Ascending aorta (tissue), 2 donors: ENCODE data around the gene MXD4. TPM values are rescaled to one million over a fixed set of nuclear protein-coding genes. Genes with fewer than 3 reads are reported as not detected.
"Not testable (repeated sequence)": the region's sequence is repeated elsewhere in the genome, so short reads cannot be mapped to it uniquely, and the experiment has no call there.

Experiments used
- DNase-seq, 2 donors: peaks; one replicate each; pipeline ENCODE4 v3.0.0-alpha.2; 2019; ENCODE audit warnings: low spot score in 2 of 2
- H3K27ac ChIP-seq, 2 donors: fragments of 200-600 bp; sonication (generic); one replicate each; pipeline ENCODE4 v1.5.1; 2016 to 2017; ENCODE audit warnings: mild to moderate bottlenecking in 1 of 2
- H3K27me3 ChIP-seq: fragments of 200-600 bp; sonication (generic); one replicate; pipeline ENCODE4 v1.5.1; 2017
- H3K36me3 ChIP-seq, 2 donors: fragments of 200-600 bp; sonication (generic); one replicate each; pipeline ENCODE4 v1.5.1; 2016
- H3K4me1 ChIP-seq, 2 donors: fragments of 200-600 bp; sonication (generic); one replicate each; pipeline ENCODE4 v1.5.1; 2016 to 2017; ENCODE audit warnings: mild to moderate bottlenecking in 1 of 2
- H3K4me3 ChIP-seq, 2 donors: fragments of 200-600 bp; sonication (generic); one replicate each; pipeline ENCODE4 v1.5.1; 2016 to 2017; ENCODE audit warnings: mild to moderate bottlenecking in 1 of 2
- H3K9me3 ChIP-seq, 2 donors: fragments of 200-600 bp; sonication (generic); one replicate each; pipeline ENCODE4 v1.5.1; 2016
- CTCF ChIP-seq, 3 experiments: fragments of 200-600 bp in 2 of 3; fragments of 450-650 bp in 1 of 3; sonication (generic) in 2 of 3; IDR thresholded peaks; one replicate each; pipeline ENCODE4 v1.5.1; 2016 to 2019; ENCODE audit warnings: antibody characterized with exemption in 3 of 3, mild to moderate bottlenecking in 1 of 3, moderate library complexity in 1 of 3
- intact Hi-C: fragments of 100-400 bp; cut with DNase I; formaldehyde crosslinking; loops from one replicate; pipeline ENCODE4 v1.15.1; 2023
- total RNA-seq: library from RNA; depleted of rRNA; stranded (reverse); fragments of >200 nt; gene quantifications from one replicate; pipeline ENCODE4 v1.1.0, GENCODE V29; 2016

MXD4 gene
- total RNA-seq, 1 donor from 2014 or later = 83.2 TPM

GRCh38 chr4:2226261-2226660, 35.6 kb downstream of the MXD4 start:
- Histone ChIP-seq H3K27me3 (no peaks in the 10 kb centered on the region), H3K9me3 (no peaks in the 10 kb centered on the region), H3K4me3 (no peak overlapping the region), H3K4me1 (no peaks in the 10 kb centered on the region), H3K36me3 (peaks cover 24% of the 10 kb centered on the region in 2 donors), H3K27ac (no peak overlapping the region)
- no peak for TF ChIP-seq CTCF (IDR thresholded peaks at IDR 0.05)
- intact Hi-C loops = loop anchor here (10.0 kb wide), 1 partner anchor 399 kb away; no protein-coding TSS in a partner anchor
- no peak for DNase-seq

DNA sequence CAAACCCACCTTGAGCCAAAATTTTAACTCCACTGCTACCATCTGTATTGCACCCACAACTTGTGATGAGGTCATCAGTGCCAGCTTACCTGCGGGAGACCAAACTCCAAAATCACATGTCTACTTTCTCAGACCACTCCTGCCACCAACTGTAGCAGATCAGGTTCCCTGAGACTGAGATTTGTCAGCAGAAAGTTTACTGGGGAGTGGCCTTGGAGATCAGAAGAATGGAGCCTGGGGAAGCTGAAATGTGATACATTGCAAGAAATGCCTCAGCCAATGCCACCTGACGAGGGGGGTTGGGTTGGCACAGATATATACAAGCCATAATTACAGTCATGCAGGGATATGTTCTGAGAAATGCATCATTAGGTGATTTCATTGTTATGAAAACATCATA, 39.1 kb downstream of the MXD4 start:
- Histone ChIP-seq H3K4me1 (no peaks in the 10 kb centered on the region), H3K27me3 (no peaks in the 10 kb centered on the region), H3K27ac (no peak overlapping the region), H3K4me3 (no peak overlapping the region), H3K36me3 (peaks cover 12 to 18% of the 10 kb centered on the region in 2 donors), H3K9me3 (no peaks in the 10 kb centered on the region)
- no peak for DNase-seq
- intact Hi-C loops = loop anchor here (10.0 kb wide), 1 partner anchor 402 kb away; no protein-coding TSS in a partner anchor
- no peak for TF ChIP-seq CTCF (IDR thresholded peaks at IDR 0.05)

DNA sequence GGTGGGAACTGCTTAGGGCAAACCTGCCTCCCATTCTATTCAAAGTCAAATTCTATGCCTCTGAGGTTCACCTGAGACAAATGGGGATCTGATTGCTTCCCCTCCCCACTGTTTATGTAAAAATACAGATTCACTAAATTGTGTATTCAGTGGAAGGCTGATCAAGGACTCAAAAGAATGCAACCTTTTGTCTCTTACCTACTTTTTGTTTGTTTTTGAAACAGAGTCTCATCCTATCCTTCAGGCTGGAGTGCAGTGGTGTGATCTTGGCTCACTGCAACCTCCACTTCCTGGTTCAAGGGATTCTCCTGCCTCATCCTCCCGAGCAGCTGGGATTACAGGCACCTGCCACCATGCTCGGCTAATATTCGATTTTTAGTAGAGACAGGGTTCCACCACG, 40.5 kb downstream of the MXD4 start:
- peaks cover 12 to 13% of the 10 kb centered on the region in 2 donors for H3K36me3 ChIP-seq
- H3K4me3 ChIP-seq, H3K4me1 ChIP-seq, H3K27me3 ChIP-seq, DNase-seq, H3K9me3 ChIP-seq, H3K27ac ChIP-seq: not testable (repeated sequence)
- intact Hi-C loops = loop anchor here (2.0 to 10.0 kb wide), 2 partner anchors 241 to 403 kb away; no protein-coding TSS in a partner anchor

GRCh38 chr4:2220016-2220630, 41.8 kb downstream of the MXD4 start:
- intact Hi-C loops = loop anchor here (2.0 to 10.0 kb wide), 2 partner anchors 243 to 405 kb away; no protein-coding TSS in a partner anchor
- H3K9me3 ChIP-seq = no peaks in the 10 kb centered on the region
- H3K36me3 ChIP-seq = peaks cover 9 to 13% of the 10 kb centered on the region in 2 donors
- DNase-seq = peak in 1 of 2 donors; percentile 83
- no peak overlapping the region for H3K27ac ChIP-seq
- no peaks in the 10 kb centered on the region for H3K27me3 ChIP-seq
- TF ChIP-seq CTCF (IDR thresholded peaks at IDR 0.05) = peak; percentile 64 to 88 (median 64)
- H3K4me1 ChIP-seq = no peaks in the 10 kb centered on the region
- no peak overlapping the region for H3K4me3 ChIP-seq

GRCh38 chr4:2219233-2219760, 42.6 kb downstream of the MXD4 start:
- Histone ChIP-seq H3K36me3 (peaks cover 9 to 13% of the 10 kb centered on the region in 2 donors), H3K4me1 (no peaks in the 10 kb centered on the region), H3K27ac (no peak overlapping the region), H3K9me3 (no peaks in the 10 kb centered on the region), H3K4me3 (no peak overlapping the region), H3K27me3 (no peaks in the 10 kb centered on the region)
- no peak for DNase-seq
- no peak for TF ChIP-seq CTCF (IDR thresholded peaks at IDR 0.05)
- intact Hi-C loops = no loop called here

DNA sequence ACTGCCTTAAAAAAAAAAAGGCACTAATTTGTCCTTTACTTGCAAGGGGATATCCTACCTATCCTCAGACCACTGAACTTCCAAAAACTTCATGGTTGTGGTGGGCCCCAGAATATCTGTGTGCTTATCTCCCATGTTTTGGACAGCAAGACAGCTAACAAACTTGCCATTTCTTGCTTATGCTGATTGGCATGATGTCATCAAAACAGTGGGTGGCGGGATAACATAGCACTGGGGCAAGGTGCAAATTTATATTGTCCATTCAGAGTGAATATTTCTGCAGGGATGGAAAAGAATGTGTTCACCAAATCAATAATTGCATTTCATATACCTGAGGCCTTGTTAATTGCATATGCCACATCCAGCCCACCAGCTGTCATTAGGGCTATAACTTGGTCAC, 43.5 kb downstream of the MXD4 start:
- no peak overlapping the region for H3K27ac ChIP-seq
- H3K27me3 ChIP-seq = no peaks in the 10 kb centered on the region
- no peak for DNase-seq
- H3K9me3 ChIP-seq = no peaks in the 10 kb centered on the region
- no peak for TF ChIP-seq CTCF (IDR thresholded peaks at IDR 0.05)
- H3K4me3 ChIP-seq = no peak overlapping the region
- intact Hi-C loops = no loop called here
- no peaks in the 10 kb centered on the region for H3K4me1 ChIP-seq
- peaks cover 7 to 10% of the 10 kb centered on the region in 2 donors for H3K36me3 ChIP-seq
